DND-41 (cell line): ENCODE measurements around the gene DNAH14.
"Not testable (repeated sequence)": the region's sequence is repeated elsewhere in the genome, so short reads cannot be mapped to it uniquely, and the experiment has no call there.

Experiments
- ATAC-seq: fragments of 200-7000 bp; cut with Tn5 transposase; 3 replicates; pipeline ENCODE4 v1.9.1; 2021; ENCODE audit warnings: low read depth; ENCODE audit not compliant: insufficient read depth
- DNase-seq: peaks from one replicate; pipeline ENCODE4 v3.0.0-alpha.2; 2020
- H2AFZ ChIP-seq: 2 replicates; pipeline ENCODE4 v1.6.0; 2012; ENCODE audit warnings: low read depth, low read length
- H3K27ac ChIP-seq: 2 replicates; pipeline ENCODE4 v1.5.1; 2012; ENCODE audit warnings: low read length, inconsistent platforms
- H3K27me3 ChIP-seq: fragments of 200-600 bp; sonication (generic); 2 replicates; pipeline ENCODE4 v1.6.0; 2012; ENCODE audit warnings: low read length, mild to moderate bottlenecking, inconsistent platforms; ENCODE audit not compliant: insufficient read depth, poor library complexity
- H3K36me3 ChIP-seq: 2 replicates; pipeline ENCODE4 v1.5.1; 2012; ENCODE audit warnings: low read length, inconsistent platforms; ENCODE audit not compliant: insufficient read depth
- H3K4me1 ChIP-seq: 2 replicates; pipeline ENCODE4 v1.5.1; 2012; ENCODE audit warnings: mild to moderate bottlenecking, low read length; ENCODE audit not compliant: insufficient read depth
- H3K4me2 ChIP-seq: 2 replicates; pipeline ENCODE4 v1.6.0; 2012; ENCODE audit warnings: mild to moderate bottlenecking, moderate library complexity, low read length, inconsistent platforms; ENCODE audit not compliant: insufficient read depth
- H3K4me3 ChIP-seq, 2 experiments: fragments of 200-600 bp in 1 of 2; shearing (Covaris generic) in 1 of 2; 2 replicates each; pipeline ENCODE4 v1.5.1; 2012 to 2016; ENCODE audit warnings: inconsistent platforms in 2 of 2, low read length in 2 of 2, mild to moderate bottlenecking in 2 of 2, low read depth in 1 of 2, moderate library complexity in 1 of 2
- H3K79me2 ChIP-seq: 2 replicates; pipeline ENCODE4 v1.6.0; 2012; ENCODE audit warnings: low read length, inconsistent platforms; ENCODE audit not compliant: insufficient read depth
- H3K9ac ChIP-seq: 2 replicates; pipeline ENCODE4 v1.6.0; 2012; ENCODE audit warnings: low read depth, mild to moderate bottlenecking, inconsistent platforms, low read length, moderate library complexity
- H3K9me3 ChIP-seq: 2 replicates; pipeline ENCODE4 v1.5.1; 2012; ENCODE audit warnings: low read length, moderate library complexity, mild to moderate bottlenecking, inconsistent platforms; ENCODE audit not compliant: insufficient read depth, severe bottlenecking
- H4K20me1 ChIP-seq: 2 replicates; pipeline ENCODE4 v1.6.0; 2012; ENCODE audit warnings: low read length; ENCODE audit not compliant: insufficient read depth
- CTCF ChIP-seq: IDR thresholded peaks from 2 replicates; pipeline ENCODE4 v1.5.1; 2012; ENCODE audit warnings: borderline replicate concordance, low read length, moderate library complexity, mild to moderate bottlenecking; ENCODE audit not compliant: poor library complexity, severe bottlenecking; ENCODE audit errors: extremely low read depth
- EZH2 ChIP-seq: IDR thresholded peaks from 3 replicates; pipeline ENCODE4 v1.6.1; 2012; ENCODE audit warnings: borderline replicate concordance, low read depth, mild to moderate bottlenecking, moderate library complexity, low read length, inconsistent platforms; ENCODE audit not compliant: severe bottlenecking

DNAH14 gene

DNA sequence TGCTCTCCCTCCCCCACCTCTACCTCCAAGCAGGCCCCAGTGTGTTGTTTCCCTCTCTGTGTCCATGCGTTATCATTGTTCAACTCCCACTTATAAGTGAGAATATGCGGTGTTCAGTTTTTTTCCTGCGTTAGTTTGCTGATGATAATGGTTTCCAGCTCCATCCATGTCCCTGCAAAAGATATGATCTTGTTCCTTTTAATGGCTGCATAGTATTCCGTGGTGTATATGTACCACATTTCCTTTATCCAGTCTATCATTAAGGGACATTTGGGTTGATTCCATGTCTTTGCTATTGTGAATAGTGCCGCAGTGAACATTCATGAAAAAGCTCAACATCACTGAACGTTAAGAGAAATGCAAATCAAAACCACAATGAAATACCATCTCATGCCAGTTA lies 58.6 kb downstream of the DNAH14 start:
- no peaks in the 10 kb centered on the region for H3K27me3 ChIP-seq
- no peaks in the 10 kb centered on the region for H3K9me3 ChIP-seq
- H4K20me1 ChIP-seq: no peaks in the 10 kb centered on the region
- no peak for TF ChIP-seq EZH2
- TF ChIP-seq CTCF: no peak
- no peak overlapping the region for H3K9ac ChIP-seq
- no peaks in the 10 kb centered on the region for H3K79me2 ChIP-seq
- DNase-seq (no peak), ATAC-seq (no peak)
- H3K4me3 ChIP-seq: no peak overlapping the region
- no peak overlapping the region for H2AFZ ChIP-seq
- no peaks in the 10 kb centered on the region for H3K4me1 ChIP-seq
- H3K36me3 ChIP-seq: no peaks in the 10 kb centered on the region
- no peak overlapping the region for H3K27ac ChIP-seq
- H3K4me2 ChIP-seq: no peak overlapping the region

GRCh38 chr1:224989615-224990014 lies 60.1 kb downstream of the DNAH14 start:
- H3K9ac ChIP-seq: no peak overlapping the region
- H4K20me1 ChIP-seq: no peaks in the 10 kb centered on the region
- no peak overlapping the region for H3K27ac ChIP-seq
- H3K4me1 ChIP-seq: no peaks in the 10 kb centered on the region
- no peak overlapping the region for H3K4me3 ChIP-seq
- no peak for DNase-seq
- no peaks in the 10 kb centered on the region for H3K27me3 ChIP-seq
- no peak for ATAC-seq
- H2AFZ ChIP-seq: no peak overlapping the region
- no peaks in the 10 kb centered on the region for H3K36me3 ChIP-seq
- no peaks in the 10 kb centered on the region for H3K79me2 ChIP-seq
- H3K9me3 ChIP-seq: no peaks in the 10 kb centered on the region
- H3K4me2 ChIP-seq: no peak overlapping the region
- TF ChIP-seq EZH2 (no peak), CTCF (no peak)

DNA sequence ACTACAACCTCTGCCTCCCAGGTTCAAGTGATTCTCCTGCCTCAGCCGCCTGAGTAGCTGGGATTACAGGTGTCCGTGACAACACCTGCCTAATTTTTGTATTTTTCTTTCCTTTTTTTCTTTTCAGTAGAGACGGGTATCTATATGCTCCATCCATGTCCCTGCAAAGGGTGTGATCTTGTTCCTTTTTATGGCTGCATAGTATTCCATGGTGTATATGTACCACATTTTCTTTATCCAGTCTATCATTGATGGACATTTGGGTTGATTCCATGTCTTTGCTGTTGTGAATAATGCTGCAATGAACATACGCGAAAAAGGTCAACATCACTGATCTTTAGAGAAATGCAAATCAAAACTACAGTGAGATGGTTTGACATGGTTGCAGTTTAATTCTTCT lies 62.1 kb downstream of the DNAH14 start:
- H3K9me3 ChIP-seq, H3K27ac ChIP-seq, H3K27me3 ChIP-seq, H3K4me2 ChIP-seq, H2AFZ ChIP-seq, H3K4me1 ChIP-seq, H3K9ac ChIP-seq, H3K79me2 ChIP-seq, H3K36me3 ChIP-seq, DNase-seq, ATAC-seq, H4K20me1 ChIP-seq, H3K4me3 ChIP-seq: not testable (repeated sequence)

DNA sequence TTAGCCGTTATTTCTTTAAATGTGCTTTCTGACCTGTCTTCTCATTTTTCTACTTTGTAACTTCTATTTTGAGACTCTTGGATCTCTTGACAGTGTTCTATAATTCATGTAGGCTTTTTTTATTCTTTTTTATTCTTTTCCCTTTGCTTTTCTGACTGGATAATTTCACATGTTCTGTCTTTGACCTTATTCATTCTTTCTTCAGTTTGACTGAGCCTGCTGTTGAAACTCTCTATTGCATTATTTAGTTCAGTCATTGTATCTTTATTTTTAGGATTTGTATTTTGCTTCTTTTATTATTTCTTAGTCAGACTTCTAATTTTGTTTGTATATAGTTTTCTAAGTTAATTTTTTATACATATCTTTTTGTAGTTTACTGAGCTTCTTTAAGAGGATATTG lies 66.1 kb downstream of the DNAH14 start:
- Histone ChIP-seq H4K20me1 (no peaks in the 10 kb centered on the region), H3K79me2 (no peaks in the 10 kb centered on the region), H3K9ac (no peak overlapping the region), H3K4me1 (no peaks in the 10 kb centered on the region), H2AFZ (no peak overlapping the region), H3K9me3 (no peaks in the 10 kb centered on the region), H3K4me3 (no peak overlapping the region), H3K4me2 (no peak overlapping the region), H3K27ac (no peak overlapping the region), H3K27me3 (no peaks in the 10 kb centered on the region), H3K36me3 (no peaks in the 10 kb centered on the region)
- no peak for TF ChIP-seq EZH2
- no peak for TF ChIP-seq CTCF
- DNase-seq: no peak
- no peak for ATAC-seq
